ENCODE measurements around the gene MT1M.
A peak's percentile ranks its signal among the peaks of the same experiment; 100 is the strongest.
"Not testable (repeated sequence)": the region's sequence is repeated elsewhere in the genome, so short reads cannot be mapped to it uniquely, and the experiment has no call there.

The MT1M gene

DNA sequence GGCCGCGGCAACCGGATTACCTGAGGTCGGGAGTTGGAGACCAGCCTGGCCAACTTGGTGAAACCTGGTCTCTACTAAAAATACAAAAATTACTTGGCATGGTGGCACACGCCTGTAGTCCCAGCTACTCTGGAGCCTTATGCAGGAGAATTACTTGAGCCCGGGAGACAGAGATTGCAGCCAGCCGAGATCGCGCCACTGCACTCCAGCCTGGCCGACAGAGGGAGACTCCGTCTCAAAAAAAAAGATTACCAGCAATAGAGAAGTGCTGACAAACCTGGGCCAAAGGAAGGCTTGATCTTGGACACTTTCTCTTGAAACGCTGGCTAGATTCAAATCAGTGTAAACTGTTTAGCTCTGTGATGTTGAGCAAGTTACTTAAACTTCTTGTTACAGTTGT, 41.5 kb downstream of the MT1M start:
- DNase-seq (ENCODE audit: insufficient read length, low spot score), result no peak
- TF ChIP-seq, protein P1, sequence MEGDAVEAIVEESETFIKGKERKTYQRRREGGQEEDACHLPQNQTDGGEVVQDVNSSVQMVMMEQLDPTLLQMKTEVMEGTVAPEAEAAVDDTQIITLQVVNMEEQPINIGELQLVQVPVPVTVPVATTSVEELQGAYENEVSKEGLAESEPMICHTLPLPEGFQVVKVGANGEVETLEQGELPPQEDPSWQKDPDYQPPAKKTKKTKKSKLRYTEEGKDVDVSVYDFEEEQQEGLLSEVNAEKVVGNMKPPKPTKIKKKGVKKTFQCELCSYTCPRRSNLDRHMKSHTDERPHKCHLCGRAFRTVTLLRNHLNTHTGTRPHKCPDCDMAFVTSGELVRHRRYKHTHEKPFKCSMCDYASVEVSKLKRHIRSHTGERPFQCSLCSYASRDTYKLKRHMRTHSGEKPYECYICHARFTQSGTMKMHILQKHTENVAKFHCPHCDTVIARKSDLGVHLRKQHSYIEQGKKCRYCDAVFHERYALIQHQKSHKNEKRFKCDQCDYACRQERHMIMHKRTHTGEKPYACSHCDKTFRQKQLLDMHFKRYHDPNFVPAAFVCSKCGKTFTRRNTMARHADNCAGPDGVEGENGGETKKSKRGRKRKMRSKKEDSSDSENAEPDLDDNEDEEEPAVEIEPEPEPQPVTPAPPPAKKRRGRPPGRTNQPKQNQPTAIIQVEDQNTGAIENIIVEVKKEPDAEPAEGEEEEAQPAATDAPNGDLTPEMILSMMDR (IDR thresholded peaks at IDR 0.05; ENCODE audit: insufficient read depth, missing control alignments), result peak; percentile 49
- FAIRE-seq, result no peak

DNA sequence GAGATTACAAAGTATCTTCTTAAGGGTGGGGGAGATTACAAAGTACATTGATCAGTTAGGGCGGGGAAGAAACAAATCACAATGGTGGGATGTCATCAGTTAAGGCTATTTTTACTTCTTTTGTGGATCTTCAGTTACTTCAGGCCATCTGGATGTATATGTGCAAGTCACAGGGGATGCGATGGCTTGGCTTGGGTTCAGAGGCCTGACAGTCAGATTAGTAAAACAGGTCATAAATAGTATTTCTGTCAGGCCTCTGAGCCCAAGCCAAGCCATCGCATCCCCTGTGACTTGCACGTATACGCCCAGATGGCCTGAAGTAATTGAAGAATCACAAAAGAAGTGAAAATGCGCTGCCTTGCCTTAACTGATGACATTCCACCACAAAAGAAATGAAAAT, 42.1 kb downstream of the MT1M start:
- not testable (repeated sequence) for DNase-seq (ENCODE audit: insufficient read length, low spot score); FAIRE-seq

DNA sequence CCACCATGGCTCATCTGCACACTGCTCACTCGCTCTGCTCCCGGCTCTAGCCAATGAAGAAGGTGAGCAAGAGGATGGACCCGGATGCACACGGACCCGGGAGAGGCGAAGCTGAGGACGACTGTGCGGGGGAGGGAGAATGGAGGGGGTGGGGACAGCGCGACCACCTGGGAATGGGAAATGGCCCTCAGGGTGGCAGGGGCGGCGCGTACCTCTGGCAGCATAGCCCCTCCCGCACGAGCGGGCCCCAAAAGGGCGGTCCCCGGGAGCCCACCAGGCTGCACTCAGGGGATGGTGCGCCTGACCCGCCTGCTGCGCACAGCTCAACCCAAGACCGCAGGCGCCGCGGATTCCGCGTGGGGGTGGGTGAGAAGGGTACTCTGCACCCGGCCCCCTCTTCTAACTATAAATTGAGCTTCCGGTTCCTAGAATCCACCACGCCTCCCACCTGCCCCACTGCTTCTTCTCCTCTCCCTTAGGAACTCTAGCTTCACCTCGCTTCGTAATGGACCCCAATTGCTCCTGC, 43.3 kb downstream of the MT1M start:
- FAIRE-seq, result no peak
- TF ChIP-seq, protein P1 (IDR thresholded peaks at IDR 0.05; ENCODE audit: insufficient read depth, missing control alignments), result no peak
- no peak for DNase-seq (ENCODE audit: insufficient read length, low spot score)

DNA sequence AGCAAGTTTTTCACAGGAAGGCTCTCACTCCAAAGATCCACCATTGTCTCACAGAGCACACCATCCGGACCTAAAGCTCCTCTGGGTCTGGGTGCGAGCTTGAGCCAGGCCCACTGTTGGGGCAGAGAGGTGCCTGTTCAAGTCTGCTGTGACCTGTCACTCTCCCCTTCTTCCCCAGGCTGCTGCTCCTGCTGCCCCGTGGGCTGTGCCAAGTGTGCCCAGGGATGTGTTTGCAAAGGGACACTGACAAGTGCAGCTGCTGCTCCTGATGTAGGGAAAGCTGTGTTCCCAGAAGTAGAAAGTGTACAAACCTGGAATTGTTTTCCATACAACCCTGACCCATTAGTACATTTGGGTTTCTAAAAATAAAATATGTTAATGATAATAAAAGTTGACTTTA, 45.0 kb downstream of the MT1M start:
- TF ChIP-seq, protein P1 (IDR thresholded peaks at IDR 0.05; ENCODE audit: insufficient read depth, missing control alignments), result no peak
- FAIRE-seq (no peak), DNase-seq (ENCODE audit: insufficient read length, low spot score) (no peak)

DNA sequence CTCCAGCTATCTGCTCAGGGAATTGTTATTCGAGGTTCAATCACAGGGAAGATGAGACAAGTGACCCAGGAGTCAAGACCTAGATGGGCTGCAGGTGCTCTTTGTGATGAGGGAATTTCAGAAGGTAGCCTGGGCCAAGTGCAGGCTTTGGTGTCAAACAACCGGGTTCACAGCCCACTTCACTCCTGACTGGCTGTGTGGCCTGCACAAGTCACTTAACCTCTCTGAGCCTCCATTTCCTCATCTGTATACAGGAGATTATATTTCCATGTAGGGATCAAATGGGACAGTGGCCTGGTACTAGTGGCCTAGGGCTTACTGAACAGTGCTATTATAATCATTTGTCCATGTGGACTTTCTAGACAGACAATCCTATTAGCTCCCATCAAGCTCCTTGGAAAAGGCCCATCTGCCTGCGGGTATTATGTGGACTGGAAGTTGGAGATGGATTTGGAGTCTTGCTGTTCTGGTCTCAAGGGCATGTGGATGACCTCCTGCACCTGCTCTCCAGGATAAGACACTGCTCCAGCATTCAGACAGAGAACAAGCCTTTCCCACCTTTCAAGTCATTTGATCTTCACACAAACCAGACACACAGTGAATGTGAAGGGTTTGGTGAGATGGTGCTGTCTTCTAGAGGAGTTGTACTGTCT, 46.7 kb downstream of the MT1M start:
- FAIRE-seq (no peak), DNase-seq (ENCODE audit: insufficient read length, low spot score) (no peak)
- TF ChIP-seq, protein P1 (IDR thresholded peaks at IDR 0.05; ENCODE audit: insufficient read depth, missing control alignments), result no peak

DNA sequence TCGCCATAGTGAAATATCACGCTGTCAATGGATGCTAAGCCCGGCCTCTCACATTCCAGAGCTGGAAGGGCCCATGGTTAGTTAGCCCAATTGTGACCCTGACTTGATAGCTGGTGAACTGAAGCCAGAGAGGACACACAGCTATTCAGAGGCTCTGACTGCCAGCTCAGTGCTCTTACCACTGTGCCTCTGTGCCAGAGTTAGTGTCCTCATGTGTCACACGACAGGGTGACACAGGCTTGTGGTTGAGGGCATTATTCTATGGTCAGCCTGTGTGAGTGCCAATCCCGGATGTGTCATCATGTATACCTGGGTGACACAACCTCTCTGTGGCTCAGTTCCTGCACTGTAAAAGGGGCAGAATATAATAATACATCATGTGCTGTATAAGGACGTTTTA, 47.4 kb downstream of the MT1M start:
- DNase-seq (ENCODE audit: insufficient read length, low spot score), result no peak
- TF ChIP-seq, protein P1 (IDR thresholded peaks at IDR 0.05; ENCODE audit: insufficient read depth, missing control alignments), result no peak
- no peak for FAIRE-seq

DNA sequence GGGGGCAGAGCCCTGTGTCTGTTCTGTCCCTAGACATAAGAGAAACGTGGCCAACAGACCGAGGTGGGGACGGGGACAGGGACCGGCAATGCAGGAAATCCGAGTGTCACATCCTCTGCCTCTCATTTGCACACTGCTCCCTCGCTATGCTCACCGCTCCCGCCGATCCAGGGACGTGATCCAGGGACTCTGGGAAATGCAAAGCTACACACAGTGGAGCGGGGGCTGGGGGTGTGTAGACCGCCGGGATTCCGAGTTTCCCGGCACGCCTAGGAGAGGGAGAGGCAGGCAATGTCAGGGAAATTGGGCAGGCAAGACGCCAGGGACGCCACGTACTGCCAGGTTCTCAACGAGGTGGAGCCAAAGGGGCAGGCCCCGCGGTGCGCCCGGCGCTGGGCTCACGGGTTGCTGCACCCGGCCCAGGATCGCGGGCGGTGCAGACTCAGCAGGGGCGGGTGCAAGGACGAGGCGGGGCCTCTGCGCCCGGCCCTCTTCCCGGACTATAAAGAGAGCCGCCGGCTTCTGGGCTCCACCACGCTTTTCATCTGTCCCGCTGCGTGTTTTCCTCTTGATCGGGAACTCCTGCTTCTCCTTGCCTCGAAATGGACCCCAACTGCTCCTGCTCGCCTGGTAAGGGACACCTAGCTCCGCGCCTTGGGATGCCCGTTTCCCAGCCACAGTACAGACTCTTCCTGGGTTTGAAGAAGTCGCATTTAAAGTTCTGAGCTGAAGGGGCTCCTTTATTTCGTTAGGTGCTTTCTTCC, 49.7 kb downstream of the MT1M start, which contains the start of gene MT1X:
Gene MT1X (plus strand): TSS at position 532 of the 764 bp plus-strand sequence. CDS start 71 bp downstream, at position 603.
- DNase-seq (ENCODE audit: insufficient read length, low spot score) (peak; percentile 23), FAIRE-seq (no peak)
- TF ChIP-seq, protein P1 (IDR thresholded peaks at IDR 0.05; ENCODE audit: insufficient read depth, missing control alignments), result no peak

Measured in D721Med (cell line).